ENCODE data around the gene PIAS3. TPM values are rescaled to one million over a fixed set of nuclear protein-coding genes. Genes with fewer than 3 reads are reported as not detected.

The PIAS3 gene
- total RNA-seq, 4 donors from 2014 or later, result 16.9 to 22.8 (median 20.3) TPM

GRCh38 chr1:145806844-145807243 is 52.0 kb downstream of the PIAS3 start:
- TF ChIP-seq POLR2A (IDR thresholded peaks at IDR 0.05), result no peak
- no peak for TF ChIP-seq CTCF (IDR thresholded peaks at IDR 0.05)
- DNase-seq, result no peak
- Histone ChIP-seq H3K4me3 (replicated peaks in 1 of 3) (no peak overlapping the region), H3K27me3 (no peaks in the 10 kb centered on the region), H3K36me3 (no peaks in the 10 kb centered on the region), H3K27ac (no peak overlapping the region), H3K9me3 (no peaks in the 10 kb centered on the region), H3K4me1 (peaks cover 24 to 26% of the 10 kb centered on the region in 2 donors)
- 91 to 92% methylated on average over 7 of the region's 7 CpGs for WGBS, 2 donors
- intact Hi-C loops (cut with DNase I), result no loop called here

GRCh38 chr1:145806408-145806807 is 52.5 kb downstream of the PIAS3 start:
- Histone ChIP-seq H3K4me1 (peaks cover 24 to 30% of the 10 kb centered on the region in 2 donors), H3K27ac (no peak overlapping the region), H3K27me3 (no peaks in the 10 kb centered on the region), H3K4me3 (replicated peaks in 1 of 3) (no peak overlapping the region), H3K9me3 (no peaks in the 10 kb centered on the region), H3K36me3 (no peaks in the 10 kb centered on the region)
- TF ChIP-seq POLR2A (IDR thresholded peaks at IDR 0.05), result no peak
- TF ChIP-seq CTCF (IDR thresholded peaks at IDR 0.05), result no peak
- no peak for DNase-seq
- 96% methylated on average over 4 of the region's 4 CpGs for WGBS, 2 donors
- intact Hi-C loops (cut with DNase I), result no loop called here

DNA sequence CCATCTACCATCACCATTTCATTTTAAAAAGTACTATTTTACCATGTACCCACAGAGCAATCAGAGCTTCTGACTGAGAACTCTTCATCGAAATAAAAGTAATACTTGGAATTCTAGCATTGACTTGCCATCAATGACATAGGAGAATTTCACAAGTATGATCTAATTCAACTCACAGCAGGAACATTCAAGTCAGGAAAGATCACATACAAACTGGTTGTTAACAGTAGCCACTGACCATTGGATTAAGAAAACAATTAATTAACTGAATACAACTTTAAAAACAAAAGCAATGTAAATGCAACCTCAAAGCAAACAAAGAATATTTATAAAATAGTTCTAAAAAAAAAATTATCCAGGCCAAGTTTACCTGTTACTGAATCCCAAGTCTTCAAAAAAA is 53.8 kb downstream of the PIAS3 start:
- no peaks in the 10 kb centered on the region for H3K27me3 ChIP-seq
- DNase-seq, result no peak
- H3K4me3 ChIP-seq (replicated peaks in 1 of 3), result no peak overlapping the region
- no peaks in the 10 kb centered on the region for H3K36me3 ChIP-seq
- no peak overlapping the region for H3K27ac ChIP-seq
- intact Hi-C loops (cut with DNase I), result no loop called here
- WGBS, 2 donors, result 87 to 94% methylated on average over 1 of the region's 1 CpG
- H3K4me1 ChIP-seq, result peaks cover 24 to 43% of the 10 kb centered on the region in 2 donors
- no peaks in the 10 kb centered on the region for H3K9me3 ChIP-seq
- TF ChIP-seq CTCF (IDR thresholded peaks at IDR 0.05) (no peak), POLR2A (IDR thresholded peaks at IDR 0.05) (no peak)

DNA sequence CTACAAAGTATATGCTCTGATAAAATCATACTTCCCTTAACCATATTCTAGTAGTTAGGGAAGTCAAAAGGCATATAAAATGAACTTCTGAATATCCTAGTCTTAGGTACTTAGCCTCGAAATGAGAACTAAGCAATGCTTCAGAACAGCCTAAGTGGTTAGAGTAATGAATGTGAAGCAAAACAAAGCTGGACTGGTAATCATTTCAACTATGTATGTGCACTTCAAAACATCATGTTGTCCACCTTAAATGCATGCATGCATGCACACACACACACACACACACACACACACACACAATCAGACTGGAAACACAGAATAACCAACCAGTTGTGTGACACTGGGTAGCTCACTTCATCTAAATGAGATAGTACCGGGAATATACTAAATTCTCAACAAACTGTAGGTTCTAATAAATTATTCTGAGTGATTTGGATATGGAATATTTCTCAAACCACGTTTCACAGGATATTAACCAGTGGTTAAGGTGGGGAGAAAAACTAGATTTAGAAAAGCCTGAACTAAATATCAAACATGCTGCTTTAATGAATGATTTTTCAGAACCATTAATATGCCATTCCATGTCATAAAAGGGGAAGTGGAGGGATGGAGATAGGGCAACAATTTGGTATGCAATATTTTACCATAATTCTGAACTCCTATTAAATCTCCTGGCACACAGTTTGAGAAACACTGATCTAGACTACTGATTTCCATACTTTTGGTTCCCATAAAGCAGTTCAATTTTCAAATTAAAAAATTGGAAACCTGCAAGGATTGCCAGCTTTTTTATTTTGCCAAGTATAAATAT is 54.4 kb downstream of the PIAS3 start:
- peak overlapping the region in 2 of 3 donors; percentile 11 to 25 for H3K27ac ChIP-seq
- H3K9me3 ChIP-seq, result no peaks in the 10 kb centered on the region
- 61 to 62% methylated on average over 3 of the region's 3 CpGs for WGBS, 2 donors
- H3K36me3 ChIP-seq, result no peaks in the 10 kb centered on the region
- no peaks in the 10 kb centered on the region for H3K27me3 ChIP-seq
- H3K4me3 ChIP-seq (replicated peaks in 1 of 3), result no peak overlapping the region
- intact Hi-C loops (cut with DNase I), result no loop called here
- TF ChIP-seq CTCF (IDR thresholded peaks at IDR 0.05), result no peak
- no peak for TF ChIP-seq POLR2A (IDR thresholded peaks at IDR 0.05)
- H3K4me1 ChIP-seq, result peaks cover 24 to 44% of the 10 kb centered on the region in 2 donors
- DNase-seq, result no peak

- H3K36me3 ChIP-seq, result no peaks in the 10 kb centered on the region
- H3K27ac ChIP-seq, result no peak overlapping the region
- WGBS, 2 donors, result 95 to 97% methylated on average over 2 of the region's 2 CpGs
- no peaks in the 10 kb centered on the region for H3K9me3 ChIP-seq
- no peak overlapping the region for H3K4me3 ChIP-seq (replicated peaks in 1 of 3)
- TF ChIP-seq POLR2A (IDR thresholded peaks at IDR 0.05) (no peak), CTCF (IDR thresholded peaks at IDR 0.05) (no peak)
- peaks cover 18 to 42% of the 10 kb centered on the region in 2 donors for H3K4me1 ChIP-seq
- no peak for DNase-seq
- H3K27me3 ChIP-seq, result no peaks in the 10 kb centered on the region
- intact Hi-C loops (cut with DNase I), result no loop called here
Observed at GRCh38 chr1:145799806-145800205, 59.1 kb downstream of the PIAS3 start.
